ENCODE measurements around the gene OSBPL5.

Gene OSBPL5

GRCh38 chr11:3148255-3148989, 16.7 kb downstream of the OSBPL5 start:
- no peak for DNase-seq

- no peak for DNase-seq
These were observed 17.5 kb downstream of the OSBPL5 start for GRCh38 chr11:3147626-3148025.

GRCh38 chr11:3147257-3147619, 17.9 kb downstream of the OSBPL5 start:
- DNase-seq = no peak

- no peak for DNase-seq
These were observed 18.4 kb downstream of the OSBPL5 start for GRCh38 chr11:3146612-3147256.

GRCh38 chr11:3145206-3145520, 19.9 kb downstream of the OSBPL5 start:
- no peak for DNase-seq

- DNase-seq = no peak
These were observed 20.6 kb downstream of the OSBPL5 start for GRCh38 chr11:3144296-3145205.

- no peak for DNase-seq
These were observed 21.8 kb downstream of the OSBPL5 start for GRCh38 chr11:3143136-3143880.

- DNase-seq = no peak
These were observed 24.9 kb downstream of the OSBPL5 start for GRCh38 chr11:3140291-3140603.

- DNase-seq = no peak
These were observed 25.4 kb downstream of the OSBPL5 start for GRCh38 chr11:3139481-3140290.

- no peak for DNase-seq
These were observed 26.0 kb downstream of the OSBPL5 start for GRCh38 chr11:3139086-3139440.

GRCh38 chr11:3138178-3139085, 26.7 kb downstream of the OSBPL5 start:
- no peak for DNase-seq

- DNase-seq = no peak
These were observed 27.5 kb downstream of the OSBPL5 start for GRCh38 chr11:3137486-3138177.

- DNase-seq = no peak
These were observed 28.3 kb downstream of the OSBPL5 start for GRCh38 chr11:3136546-3137455.

- DNase-seq = no peak
These were observed 29.3 kb downstream of the OSBPL5 start for GRCh38 chr11:3135481-3136440.

- no peak for DNase-seq
These were observed 30.2 kb downstream of the OSBPL5 start for GRCh38 chr11:3134651-3135480.

- DNase-seq = no peak
These were observed 30.9 kb downstream of the OSBPL5 start for GRCh38 chr11:3134218-3134621.
